K562 (cell line): ENCODE measurements around the gene ATP5MC3. TPM values are rescaled to one million over a fixed set of nuclear protein-coding genes. Genes with fewer than 3 reads are reported as not detected.

Source experiments
- ARID4B ChIP-seq: sonication (generic); formaldehyde crosslinking; IDR thresholded peaks from 2 replicates; pipeline ENCODE4 v1.8.0; 2022; ENCODE audit warnings: mild to moderate bottlenecking, missing genetic modification reagents
- ATF4 ChIP-seq: fragments of 450-650 bp; formaldehyde crosslinking; IDR thresholded peaks from 2 replicates; pipeline ENCODE4 v1.4.0; 2022; ENCODE audit warnings: mild to moderate bottlenecking, moderate library complexity
- ELF4 ChIP-seq: fragments of 450-650 bp; formaldehyde crosslinking; IDR thresholded peaks from 2 replicates; pipeline ENCODE4 v1.4.0; 2022; ENCODE audit warnings: missing genetic modification characterization
- FOS ChIP-seq: IDR thresholded peaks from 3 replicates; pipeline ENCODE4 v1.6.1; 2011; ENCODE audit not compliant: insufficient read length; ENCODE audit errors: extremely low read depth
- HDAC2 ChIP-seq: fragments of 450-650 bp; IDR thresholded peaks from 2 replicates; pipeline ENCODE4 v1.6.1; 2016; ENCODE audit warnings: mild to moderate bottlenecking
- TCFL5 ChIP-seq: fragments of 250-450 bp; sonication (Bioruptor Pico); conservative IDR thresholded peaks from 2 replicates; pipeline ENCODE4 v1.6.1; 2021; ENCODE audit warnings: mild to moderate bottlenecking, moderate library complexity, matching md5 sums
- ZNF12 ChIP-seq: sonication (generic); formaldehyde crosslinking; IDR thresholded peaks from 2 replicates; pipeline ENCODE4 v1.4.0; 2020; ENCODE audit warnings: mild to moderate bottlenecking, missing genetic modification reagents
- polyA plus RNA-seq, 8 experiments: library from polyadenylated mRNA; depleted of rRNA in 4 of 8; stranded (reverse) in 5 of 8; unstranded in 3 of 8; fragments of >200 nt; fragmentation: Nextera tagmentation in 2 of 8; fragmentation: Illumina TruSeq in 1 of 8; extraction: Ambion mirVana in 2 of 8; extraction: Trizol in 1 of 8; gene quantifications; 2 replicates each; pipeline versions ENCODE4 v1.2.1 to v1.2.3, GENCODE V29; 2011 to 2014; ENCODE audit warnings: inconsistent platforms in 1 of 8, missing spikeins in 1 of 8
- total RNA-seq, 7 experiments: library from RNA; depleted of rRNA in 6 of 7; stranded (reverse); fragments of >200 nt in 6 of 7; fragmentation: Illumina TruSeq in 2 of 7; extraction: Trizol in 2 of 7; gene quantifications; 2 replicates each; pipeline versions ENCODE4 v1.2.1 to v1.2.3, GENCODE V29; 2011 to 2021; ENCODE audit warnings: low replicate concordance in 1 of 7
- TF ChIP-seq, protein P1 (sequence below), 2 experiments: fragments of 450-650 bp in 1 of 2; sonication (generic) in 1 of 2; formaldehyde crosslinking in 1 of 2; IDR thresholded peaks; 2 replicates each; pipeline versions ENCODE4 v1.7.1 to v1.9.0; 2016 to 2022; ENCODE audit warnings: inconsistent platforms in 1 of 2, mild to moderate bottlenecking in 1 of 2, missing genetic modification reagents in 1 of 2
- TF ChIP-seq, protein P2 (sequence below): fragments of 250-450 bp; sonication (Bioruptor Pico); IDR thresholded peaks from 2 replicates; pipeline ENCODE4 v1.8.0; 2021; ENCODE audit warnings: moderate library complexity, mild to moderate bottlenecking, inconsistent platforms

The ATP5MC3 gene
- total and polyA plus RNA-seq, 9 of the 15 experiments (the other 6 are each of a cell fraction or from before 2014, with no cell fraction given) = 423 to 2,565 (median 1,012) TPM

- TF ChIP-seq, protein P1, sequence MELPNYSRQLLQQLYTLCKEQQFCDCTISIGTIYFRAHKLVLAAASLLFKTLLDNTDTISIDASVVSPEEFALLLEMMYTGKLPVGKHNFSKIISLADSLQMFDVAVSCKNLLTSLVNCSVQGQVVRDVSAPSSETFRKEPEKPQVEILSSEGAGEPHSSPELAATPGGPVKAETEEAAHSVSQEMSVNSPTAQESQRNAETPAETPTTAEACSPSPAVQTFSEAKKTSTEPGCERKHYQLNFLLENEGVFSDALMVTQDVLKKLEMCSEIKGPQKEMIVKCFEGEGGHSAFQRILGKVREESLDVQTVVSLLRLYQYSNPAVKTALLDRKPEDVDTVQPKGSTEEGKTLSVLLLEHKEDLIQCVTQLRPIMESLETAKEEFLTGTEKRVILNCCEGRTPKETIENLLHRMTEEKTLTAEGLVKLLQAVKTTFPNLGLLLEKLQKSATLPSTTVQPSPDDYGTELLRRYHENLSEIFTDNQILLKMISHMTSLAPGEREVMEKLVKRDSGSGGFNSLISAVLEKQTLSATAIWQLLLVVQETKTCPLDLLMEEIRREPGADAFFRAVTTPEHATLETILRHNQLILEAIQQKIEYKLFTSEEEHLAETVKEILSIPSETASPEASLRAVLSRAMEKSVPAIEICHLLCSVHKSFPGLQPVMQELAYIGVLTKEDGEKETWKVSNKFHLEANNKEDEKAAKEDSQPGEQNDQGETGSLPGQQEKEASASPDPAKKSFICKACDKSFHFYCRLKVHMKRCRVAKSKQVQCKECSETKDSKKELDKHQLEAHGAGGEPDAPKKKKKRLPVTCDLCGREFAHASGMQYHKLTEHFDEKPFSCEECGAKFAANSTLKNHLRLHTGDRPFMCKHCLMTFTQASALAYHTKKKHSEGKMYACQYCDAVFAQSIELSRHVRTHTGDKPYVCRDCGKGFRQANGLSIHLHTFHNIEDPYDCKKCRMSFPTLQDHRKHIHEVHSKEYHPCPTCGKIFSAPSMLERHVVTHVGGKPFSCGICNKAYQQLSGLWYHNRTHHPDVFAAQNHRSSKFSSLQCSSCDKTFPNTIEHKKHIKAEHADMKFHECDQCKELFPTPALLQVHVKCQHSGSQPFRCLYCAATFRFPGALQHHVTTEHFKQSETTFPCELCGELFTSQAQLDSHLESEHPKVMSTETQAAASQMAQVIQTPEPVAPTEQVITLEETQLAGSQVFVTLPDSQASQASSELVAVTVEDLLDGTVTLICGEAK (IDR thresholded peaks at IDR 0.05) = peak; percentile 41; the same call in 1 of the 2 replicates
- TF ChIP-seq, protein P1 (CRISPR knock-in tag; IDR thresholded peaks at IDR 0.05) = 0 out of 2 replicates have a peak, but pooled peaks have one; percentile 3
- TF ChIP-seq ELF4 (CRISPR knock-in tag) (no peak), HDAC2 (0 out of 2 replicates have a peak, but pooled peaks have one; percentile 18), ATF4 (no peak), ARID4B (CRISPR knock-in tag) (peak; percentile 86; the same call in 1 of the 2 replicates), ZNF12 (CRISPR knock-in tag) (peak; percentile 66; the same call in 1 of the 2 replicates), TCFL5 (CRISPR knock-in tag) (no peak), FOS (peak; percentile 42)
- TF ChIP-seq, protein P2, sequence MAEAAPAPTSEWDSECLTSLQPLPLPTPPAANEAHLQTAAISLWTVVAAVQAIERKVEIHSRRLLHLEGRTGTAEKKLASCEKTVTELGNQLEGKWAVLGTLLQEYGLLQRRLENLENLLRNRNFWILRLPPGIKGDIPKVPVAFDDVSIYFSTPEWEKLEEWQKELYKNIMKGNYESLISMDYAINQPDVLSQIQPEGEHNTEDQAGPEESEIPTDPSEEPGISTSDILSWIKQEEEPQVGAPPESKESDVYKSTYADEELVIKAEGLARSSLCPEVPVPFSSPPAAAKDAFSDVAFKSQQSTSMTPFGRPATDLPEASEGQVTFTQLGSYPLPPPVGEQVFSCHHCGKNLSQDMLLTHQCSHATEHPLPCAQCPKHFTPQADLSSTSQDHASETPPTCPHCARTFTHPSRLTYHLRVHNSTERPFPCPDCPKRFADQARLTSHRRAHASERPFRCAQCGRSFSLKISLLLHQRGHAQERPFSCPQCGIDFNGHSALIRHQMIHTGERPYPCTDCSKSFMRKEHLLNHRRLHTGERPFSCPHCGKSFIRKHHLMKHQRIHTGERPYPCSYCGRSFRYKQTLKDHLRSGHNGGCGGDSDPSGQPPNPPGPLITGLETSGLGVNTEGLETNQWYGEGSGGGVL (CRISPR knock-in tag) = no peak
Observed at GRCh38 chr2:175167792-175168563, 13.5 kb downstream of the ATP5MC3 start, which contains the start of gene ATF2 (continued).
